PC-3 (cell line): ENCODE measurements around the gene LIM2. TPM values are rescaled to one million over a fixed set of nuclear protein-coding genes. Genes with fewer than 3 reads are reported as not detected.

Experiments used
- ATAC-seq: fragments of 200-7000 bp; cut with Tn5 transposase; 2 replicates; pipeline ENCODE4 v1.9.1; 2020; ENCODE audit warnings: mild to moderate bottlenecking, moderate library complexity
- BruUV-seq: library from RNA; stranded (reverse); fragments of 400-500 nt; replicated peaks from 2 replicates; lab custom pipeline; 2021; lab: Mats Ljungman, UMichigan
- CTCF ChIA-PET: fragments of 300-600 bp; sonication (Branson Sonifier 250); formaldehyde crosslinking; loops from one replicate; lab custom pipeline; 2022; ENCODE audit warnings: antibody characterized with exemption; lab: Charles Lee
- POLR2A ChIA-PET: fragments of 300-600 bp; sonication (Branson Sonifier 250); formaldehyde crosslinking; loops from one replicate; lab custom pipeline; 2022; ENCODE audit warnings: antibody characterized with exemption; ENCODE audit not compliant: unreplicated experiment; lab: Charles Lee
- DNase-seq: peaks from one replicate; pipeline ENCODE4 v3.0.0-alpha.2; 2015
- H2AFZ ChIP-seq: fragments of 300-600 bp; sonication (generic); 2 replicates; pipeline ENCODE4 v1.6.0; 2016; ENCODE audit warnings: antibody characterized with exemption, low read length
- H3F3A ChIP-seq: fragments of 300-600 bp; sonication (generic); one replicate; pipeline ENCODE4 v1.6.0; 2017; ENCODE audit warnings: antibody characterized with exemption, low read length, control low read depth, mild to moderate bottlenecking; ENCODE audit not compliant: unreplicated experiment
- H3K27ac ChIP-seq: fragments of 300-600 bp; sonication (generic); 2 replicates; pipeline ENCODE4 v1.5.1; 2016; ENCODE audit warnings: mild to moderate bottlenecking, low read length
- H3K27me3 ChIP-seq: fragments of 300-600 bp; sonication (generic); 2 replicates; pipeline ENCODE4 v1.6.1; 2016; ENCODE audit warnings: low read length, mixed read lengths
- H3K36me3 ChIP-seq: fragments of 300-600 bp; sonication (generic); 2 replicates; pipeline ENCODE4 v1.6.1; 2016; ENCODE audit warnings: low read depth, mixed run types, low read length, mixed read lengths
- H3K4me1 ChIP-seq: fragments of 300-600 bp; sonication (generic); 2 replicates; pipeline ENCODE4 v1.5.1; 2016; ENCODE audit warnings: low read length; ENCODE audit not compliant: insufficient read depth
- H3K4me2 ChIP-seq: fragments of 300-600 bp; sonication (generic); 2 replicates; pipeline ENCODE4 v1.6.0; 2016; ENCODE audit warnings: low read length
- H3K4me3 ChIP-seq: fragments of 300-600 bp; sonication (generic); 2 replicates; pipeline ENCODE4 v1.5.1; 2016; ENCODE audit warnings: mild to moderate bottlenecking, low read length, mixed read lengths
- H3K79me2 ChIP-seq: fragments of 300-600 bp; sonication (generic); 2 replicates; pipeline ENCODE4 v1.6.1; 2017; ENCODE audit warnings: low read length, mixed read lengths
- H3K9ac ChIP-seq: fragments of 300-600 bp; sonication (generic); 2 replicates; pipeline ENCODE4 v1.6.0; 2016; ENCODE audit warnings: mild to moderate bottlenecking, low read length
- H3K9me2 ChIP-seq: fragments of 300-600 bp; sonication (generic); replicated peaks from 2 replicates; pipeline ENCODE4 v1.6.1; 2016; ENCODE audit warnings: mixed run types, low read length, mixed read lengths
- H3K9me3 ChIP-seq: fragments of 300-600 bp; sonication (generic); 2 replicates; pipeline ENCODE4 v1.6.1; 2016; ENCODE audit warnings: low read length, mixed read lengths
- H4K20me1 ChIP-seq: fragments of 300-600 bp; sonication (generic); 2 replicates; pipeline ENCODE4 v1.6.1; 2016; ENCODE audit warnings: low read length, mixed read lengths
- EZH2 ChIP-seq: fragments of 300-600 bp; sonication (generic); IDR thresholded peaks from one replicate; pipeline ENCODE4 v1.6.1; 2017; ENCODE audit warnings: antibody characterized with exemption, mild to moderate bottlenecking, low read length; ENCODE audit not compliant: unreplicated experiment
- EZH2phosphoT487 ChIP-seq: fragments of 300-600 bp; sonication (generic); IDR thresholded peaks from 2 replicates; pipeline ENCODE4 v1.6.1; 2018; ENCODE audit warnings: mild to moderate bottlenecking, antibody characterized with exemption, low read length, borderline replicate concordance
- intact Hi-C: fragments of 100-400 bp; cut with micrococcal nuclease; formaldehyde crosslinking; loops from 2 replicates; pipeline ENCODE4 v1.9.0; 2023
- total RNA-seq: library from RNA; depleted of rRNA; stranded (reverse); fragments of >200 nt; gene quantifications from 2 replicates; pipeline ENCODE4 v1.2.3, GENCODE V29; 2014
- TF ChIP-seq, protein P1 (sequence below): fragments of 300-600 bp; sonication (generic); conservative IDR thresholded peaks from 2 replicates; pipeline ENCODE4 v1.5.1; 2017; ENCODE audit warnings: antibody characterized with exemption, low read depth, mild to moderate bottlenecking, low read length

LIM2 gene
- total RNA-seq, 1 experiment from 2014 or later, result not detected

DNA sequence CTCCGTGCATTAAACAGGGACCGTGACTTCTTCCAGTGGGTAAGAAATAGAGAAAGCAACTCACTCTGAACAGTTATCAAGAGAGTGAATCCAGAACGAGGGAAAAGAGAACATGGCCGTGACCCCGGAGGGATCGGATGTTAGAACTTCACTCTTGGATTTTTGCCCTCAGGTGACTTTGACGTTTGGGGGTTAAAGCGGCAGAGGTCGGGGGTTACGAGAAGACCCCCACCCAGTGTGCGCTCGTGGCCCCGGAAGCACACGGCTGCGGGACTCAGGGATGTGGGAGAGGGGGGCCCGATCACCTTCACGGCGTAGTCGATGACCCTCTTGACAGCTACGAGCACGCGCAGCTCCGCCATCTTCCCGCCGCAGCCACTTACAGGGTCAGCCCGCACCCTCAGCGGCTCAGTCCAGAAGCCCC, 21.8 kb downstream of the LIM2 start, which contains the start of gene ETFB:
ETFB (minus strand) TSS at position 424 of the 424 bp plus-strand sequence; CDS start at position 362, 62 bp downstream.
- Histone ChIP-seq H3F3A (peaks cover 4% of the 10 kb centered on the region), H3K79me2 (peaks cover 47% of the 10 kb centered on the region), H3K27ac (peak within 1 kb of the TSS; percentile 96), H3K9ac (peak within 1 kb of the TSS; percentile 96), H4K20me1 (no peaks in the 10 kb centered on the region), H2AFZ (peak within 1 kb of the TSS; percentile 71), H3K27me3 (no peaks in the 10 kb centered on the region), H3K4me2 (peak within 1 kb of the TSS; percentile 95), H3K4me1 (peaks cover 47% of the 10 kb centered on the region), H3K4me3 (peak within 1 kb of the TSS; percentile 87), H3K9me3 (no peaks in the 10 kb centered on the region), H3K9me2 (no peaks in the 10 kb centered on the region), H3K36me3 (no peaks in the 10 kb centered on the region)
- ATAC-seq, result no peak
- ChIA-PET CTCF (interaction anchor here (1.0 kb wide), 1 partner anchor 26 kb away, joined by 3 read pairs; no protein-coding TSS in a partner anchor), POLR2A (interaction anchor here (2.5 kb wide), 1 partner anchor 26 kb away, joined by 20 read pairs; no protein-coding TSS in a partner anchor)
- BruUV-seq, result TSS peak; percentile 87
- DNase-seq, result peak; percentile 14
- TF ChIP-seq, protein P1, sequence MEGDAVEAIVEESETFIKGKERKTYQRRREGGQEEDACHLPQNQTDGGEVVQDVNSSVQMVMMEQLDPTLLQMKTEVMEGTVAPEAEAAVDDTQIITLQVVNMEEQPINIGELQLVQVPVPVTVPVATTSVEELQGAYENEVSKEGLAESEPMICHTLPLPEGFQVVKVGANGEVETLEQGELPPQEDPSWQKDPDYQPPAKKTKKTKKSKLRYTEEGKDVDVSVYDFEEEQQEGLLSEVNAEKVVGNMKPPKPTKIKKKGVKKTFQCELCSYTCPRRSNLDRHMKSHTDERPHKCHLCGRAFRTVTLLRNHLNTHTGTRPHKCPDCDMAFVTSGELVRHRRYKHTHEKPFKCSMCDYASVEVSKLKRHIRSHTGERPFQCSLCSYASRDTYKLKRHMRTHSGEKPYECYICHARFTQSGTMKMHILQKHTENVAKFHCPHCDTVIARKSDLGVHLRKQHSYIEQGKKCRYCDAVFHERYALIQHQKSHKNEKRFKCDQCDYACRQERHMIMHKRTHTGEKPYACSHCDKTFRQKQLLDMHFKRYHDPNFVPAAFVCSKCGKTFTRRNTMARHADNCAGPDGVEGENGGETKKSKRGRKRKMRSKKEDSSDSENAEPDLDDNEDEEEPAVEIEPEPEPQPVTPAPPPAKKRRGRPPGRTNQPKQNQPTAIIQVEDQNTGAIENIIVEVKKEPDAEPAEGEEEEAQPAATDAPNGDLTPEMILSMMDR, result no peak
- TF ChIP-seq EZH2phosphoT487 (no peak), EZH2 (no peak)
- intact Hi-C loops, result no loop called here

DNA sequence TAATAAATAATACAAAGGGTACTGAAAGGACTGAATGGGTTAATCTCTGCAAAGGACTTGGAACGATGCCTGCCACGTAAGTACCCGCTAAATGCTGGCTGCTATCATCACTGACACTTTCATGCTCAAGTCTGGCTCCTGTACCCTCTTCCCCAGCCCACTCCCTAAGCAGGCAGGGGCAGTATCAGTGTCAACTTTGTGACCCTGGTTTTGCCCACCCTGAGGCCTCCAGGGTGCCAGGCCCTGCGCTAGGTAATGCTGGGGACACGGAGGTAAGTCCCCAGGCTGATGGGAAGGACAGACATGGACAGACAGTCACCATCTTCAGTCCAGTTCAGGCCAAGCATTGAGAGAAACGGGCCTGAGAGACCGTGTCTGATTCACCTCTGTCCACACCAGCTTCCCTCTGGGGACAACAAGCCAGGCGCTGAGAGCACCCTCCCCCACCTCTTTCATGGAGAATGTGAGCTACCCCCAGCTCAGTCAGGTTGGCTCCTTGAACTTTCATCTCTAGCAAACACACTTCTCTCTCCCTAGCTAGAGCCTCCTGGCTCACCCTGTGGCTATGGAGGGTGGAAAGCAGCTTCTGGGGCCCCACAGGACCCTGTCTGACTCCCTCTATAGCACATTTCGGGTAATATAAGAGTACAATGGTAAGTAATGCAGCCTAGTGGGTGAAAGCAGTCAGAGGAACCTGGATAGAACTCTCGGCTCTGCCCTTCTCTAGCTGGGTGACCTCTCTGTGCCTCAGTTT, 22.4 kb downstream of the LIM2 start:
- H3K36me3 ChIP-seq, result no peaks in the 10 kb centered on the region
- H3K4me1 ChIP-seq, result peaks cover 48% of the 10 kb centered on the region
- no peaks in the 10 kb centered on the region for H3K9me2 ChIP-seq
- peak overlapping the region; percentile 89 for H3K4me2 ChIP-seq
- H2AFZ ChIP-seq, result peak overlapping the region; percentile 65
- TF ChIP-seq EZH2 (no peak), EZH2phosphoT487 (no peak)
- TF ChIP-seq, protein P1, result no peak; the same call in 1 of the 2 replicates
- POLR2A ChIA-PET, result interaction anchor here (2.5 kb wide), 1 partner anchor 26 kb away, joined by 20 read pairs; no protein-coding TSS in a partner anchor
- CTCF ChIA-PET, result interaction anchor here (0.6 to 1.0 kb wide), 3 partner anchors 13 to 106 kb away, joined by 3 to 4 read pairs (median 3); no protein-coding TSS in a partner anchor
- peak overlapping the region; percentile 96 for H3K27ac ChIP-seq
- DNase-seq (peak; percentile 60), ATAC-seq (peak; percentile 0; the same call in 1 of the 2 replicates)
- no peaks in the 10 kb centered on the region for H4K20me1 ChIP-seq
- H3K4me3 ChIP-seq, result peak overlapping the region; percentile 87
- peak overlapping the region; percentile 96 for H3K9ac ChIP-seq
- no peaks in the 10 kb centered on the region for H3K27me3 ChIP-seq
- no TSS peak for BruUV-seq
- H3K9me3 ChIP-seq, result no peaks in the 10 kb centered on the region
- intact Hi-C loops, result no loop called here
- H3F3A ChIP-seq, result peaks cover 4% of the 10 kb centered on the region
- H3K79me2 ChIP-seq, result peaks cover 50% of the 10 kb centered on the region
